ENCODE data around the gene CAND2. TPM values are rescaled to one million over a fixed set of nuclear protein-coding genes. Genes with fewer than 3 reads are reported as not detected.

CAND2 gene
- total and polyA plus RNA-seq, 2 experiments from 2014 or later, result 5.6 to 20.5 TPM

GRCh38 chr3:12772462-12772861 is 24.0 kb upstream of the CAND2 start (continued):
- no peak for TF ChIP-seq REST (IDR thresholded peaks at IDR 0.05; ENCODE audit: unreplicated experiment)
- TF ChIP-seq ZNF114 (CRISPR knock-in tag; IDR thresholded peaks at IDR 0.05), result no peak
- no peak for TF ChIP-seq EZH2 (IDR thresholded peaks at IDR 0.05; ENCODE audit: low read depth, unreplicated experiment)
- no peak for TF ChIP-seq ETS1 (IDR thresholded peaks at IDR 0.05)

- Histone ChIP-seq H3F3A (replicated peaks; ENCODE audit: low read depth) (no peaks in the 10 kb centered on the region), H3K4me3 (no peak overlapping the region), H4K20me1 (replicated peaks; ENCODE audit: insufficient read depth) (no peaks in the 10 kb centered on the region), H3K79me2 (replicated peaks; ENCODE audit: insufficient read depth) (no peaks in the 10 kb centered on the region), H3K27me3 (ENCODE audit: insufficient read depth) (0 out of 2 replicates have a peak, but pooled peaks cover 5% of the 10 kb centered on the region), H3K4me1 (ENCODE audit: insufficient read depth) (no peaks in the 10 kb centered on the region), H2AFZ (no peak overlapping the region), H3K27ac (ENCODE audit: low read depth) (no peak overlapping the region), H3K9me2 (ENCODE audit: insufficient read depth) (no peaks in the 10 kb centered on the region), H3K4me2 (no peak overlapping the region), H3K36me3 (ENCODE audit: insufficient read depth) (no peaks in the 10 kb centered on the region)
- peaks cover 1% of the 10 kb centered on the region for H3K27me3 Mint-ChIP-seq (ENCODE audit: insufficient read depth, low read depth, poor library complexity)
- no peaks in the 10 kb centered on the region for H3K9me3 Mint-ChIP-seq
- no peak for TF ChIP-seq JUNB (IDR thresholded peaks at IDR 0.05; ENCODE audit: unreplicated experiment)
- no peak for TF ChIP-seq ZNF331 (CRISPR knock-in tag; IDR thresholded peaks at IDR 0.05; ENCODE audit: low read depth)
- no peak for TF ChIP-seq POLR2AphosphoS5 (IDR thresholded peaks at IDR 0.05; ENCODE audit: low read depth)
- TF ChIP-seq REST (IDR thresholded peaks at IDR 0.05; ENCODE audit: unreplicated experiment), result no peak
- TF ChIP-seq EZH2 (IDR thresholded peaks at IDR 0.05; ENCODE audit: low read depth, unreplicated experiment), result no peak
- TF ChIP-seq ZNF114 (CRISPR knock-in tag; IDR thresholded peaks at IDR 0.05), result no peak
- no peak for TF ChIP-seq ZNF462 (CRISPR knock-in tag; IDR thresholded peaks at IDR 0.05)
- TF ChIP-seq STAT1 (IDR thresholded peaks at IDR 0.05; ENCODE audit: unreplicated experiment), result no peak
- DNase-seq (ENCODE audit: low spot score) (no peak), ATAC-seq (no peak)
- H3K4me3 Mint-ChIP-seq, result no peak overlapping the region
- H3K36me3 Mint-ChIP-seq (ENCODE audit: low read depth), result no peaks in the 10 kb centered on the region
- H3K27ac Mint-ChIP-seq, result no peak overlapping the region
- no peaks in the 10 kb centered on the region for H3K4me1 Mint-ChIP-seq
Measured at GRCh38 chr3:12773030-12773709, 23.3 kb upstream of the CAND2 start.
